H1 (cell line): ENCODE measurements around the gene LMAN1L. TPM values are rescaled to one million over a fixed set of nuclear protein-coding genes. Genes with fewer than 3 reads are reported as not detected.

ENCODE experiments used
- CTCF ChIA-PET: fragments of 300-600 bp; sonication (Branson Sonifier 250); formaldehyde crosslinking; loops from one replicate; lab custom pipeline; 2021; ENCODE audit not compliant: partially characterized antibody; lab: Charles Lee
- POLR2A ChIA-PET: fragments of 300-600 bp; sonication (Branson Sonifier 250); formaldehyde crosslinking; loops from one replicate; lab custom pipeline; 2021; ENCODE audit warnings: inconsistent platforms; ENCODE audit not compliant: partially characterized antibody; lab: Charles Lee
- DNase-seq, 2 experiments: peaks; one replicate each; pipeline versions ENCODE4 v3.0.0 to v3.0.0-alpha.2; 2010 to 2022; ENCODE audit warnings: low spot score in 2 of 2, low read depth in 1 of 2, mixed read lengths in 1 of 2
- FAIRE-seq: peaks from 2 replicates; lab custom pipeline; 2011; peaks lifted over from hg19 to GRCh38; lab: Jason Lieb, UNC
- H2AFZ ChIP-seq: 2 replicates; pipeline ENCODE4 v1.8.1; 2012; ENCODE audit warnings: low read length, inconsistent platforms
- H2AK5ac ChIP-seq: 2 replicates; pipeline ENCODE4 v1.6.1; 2013; ENCODE audit warnings: low read depth, low read length
- H2BK120ac ChIP-seq: replicated peaks from 2 replicates; pipeline ENCODE3; 2013; ENCODE audit warnings: low read depth, low read length, inconsistent platforms
- H2BK12ac ChIP-seq: 2 replicates; pipeline ENCODE4 v1.6.1; 2013; ENCODE audit warnings: low read depth, low read length
- H2BK15ac ChIP-seq: 2 replicates; pipeline ENCODE4 v1.6.1; 2013; ENCODE audit warnings: low read length
- H2BK20ac ChIP-seq: 2 replicates; pipeline ENCODE4 v1.6.1; 2013; ENCODE audit warnings: low read length
- H2BK5ac ChIP-seq: 2 replicates; pipeline ENCODE4 v1.6.1; 2013; ENCODE audit warnings: low read depth, low read length
- H3K14ac ChIP-seq: 2 replicates; pipeline ENCODE4 v1.6.1; 2013; ENCODE audit warnings: inconsistent platforms; ENCODE audit not compliant: insufficient read length
- H3K18ac ChIP-seq: 2 replicates; pipeline ENCODE4 v1.6.1; 2013; ENCODE audit warnings: low read length; ENCODE audit errors: extremely low read depth
- H3K23ac ChIP-seq: 2 replicates; pipeline ENCODE4 v1.6.1; 2013; ENCODE audit warnings: inconsistent platforms; ENCODE audit not compliant: insufficient read length
- H3K23me2 ChIP-seq: 2 replicates; pipeline ENCODE4 v1.6.1; 2013; ENCODE audit warnings: low read depth, low read length
- H3K27ac ChIP-seq: 2 replicates; pipeline ENCODE4 v1.6.1; 2011; ENCODE audit warnings: low read depth, low read length, inconsistent platforms
- H3K27me3 ChIP-seq, 4 experiments: replicated peaks in 1 of 4; 1 replicate in 1 of 4; 2 replicates in 3 of 4; pipeline versions ENCODE4 v1.6.1 to v1.8.1; 2011 to 2013; ENCODE audit warnings: low read length in 3 of 4, mild to moderate bottlenecking in 3 of 4, inconsistent platforms in 2 of 4, mixed read lengths in 2 of 4, moderate library complexity in 1 of 4; ENCODE audit not compliant: control insufficient read depth in 3 of 4, insufficient read depth in 3 of 4; ENCODE audit errors: extremely low read depth in 1 of 4
- H3K36me3 ChIP-seq, 4 experiments: 2 replicates each; pipeline versions ENCODE4 v1.6.1 to v1.8.1; 2011 to 2013; ENCODE audit warnings: mild to moderate bottlenecking in 4 of 4, low read length in 3 of 4, moderate library complexity in 2 of 4, control low read depth in 1 of 4, inconsistent platforms in 1 of 4; ENCODE audit not compliant: insufficient read depth in 4 of 4, control insufficient read depth in 2 of 4
- H3K4ac ChIP-seq: replicated peaks from 2 replicates; pipeline ENCODE3; 2013; ENCODE audit warnings: low read length, low read depth, mixed read lengths, inconsistent platforms; ENCODE audit not compliant: insufficient read length
- H3K4me1 ChIP-seq, 4 experiments: replicated peaks in 1 of 4; 1 replicate in 1 of 4; 2 replicates in 3 of 4; pipeline versions ENCODE4 v1.6.1 to v1.8.1; 2011 to 2013; ENCODE audit warnings: low read length in 3 of 4, inconsistent platforms in 2 of 4, mixed read lengths in 1 of 4; ENCODE audit not compliant: insufficient read depth in 4 of 4, control insufficient read depth in 3 of 4
- H3K4me2 ChIP-seq, 2 experiments: 2 replicates each; pipeline versions ENCODE4 v1.6.1 to v1.8.1; 2011 to 2013; ENCODE audit warnings: low read depth in 2 of 2, low read length in 2 of 2, control low read depth in 1 of 2, inconsistent platforms in 1 of 2, mild to moderate bottlenecking in 1 of 2; ENCODE audit not compliant: insufficient read depth in 1 of 2
- H3K4me3 ChIP-seq, 4 experiments: fragments of 200-600, 300-600 bp in 1 of 4; sonication (generic), shearing (Covaris generic), sonication (Bioruptor Twin) in 1 of 4; 2 replicates each; pipeline versions ENCODE4 v1.5.1 to v1.8.1; 2011 to 2016; ENCODE audit warnings: low read length in 4 of 4, low read depth in 3 of 4, control low read depth in 2 of 4, inconsistent platforms in 2 of 4, mild to moderate bottlenecking in 2 of 4, mixed read lengths in 1 of 4, moderate library complexity in 1 of 4; ENCODE audit not compliant: insufficient read depth in 2 of 4; ENCODE audit errors: extremely low read depth in 1 of 4
- H3K56ac ChIP-seq: replicated peaks from 2 replicates; pipeline ENCODE3; 2013; ENCODE audit warnings: low read depth, mild to moderate bottlenecking, mixed read lengths, low read length, inconsistent platforms; ENCODE audit not compliant: insufficient read length
- H3K79me1 ChIP-seq: 2 replicates; pipeline ENCODE4 v1.6.1; 2013; ENCODE audit warnings: low read depth, low read length, control low read depth
- H3K79me2 ChIP-seq, 2 experiments: 2 replicates each; pipeline versions ENCODE4 v1.6.1 to v1.8.1; 2012 to 2013; ENCODE audit warnings: low read length in 2 of 2, mild to moderate bottlenecking in 2 of 2, inconsistent platforms in 1 of 2; ENCODE audit not compliant: insufficient read depth in 2 of 2, control insufficient read depth in 1 of 2
- H3K9ac ChIP-seq, 4 experiments: replicated peaks in 1 of 4; 1 replicate in 1 of 4; 2 replicates in 3 of 4; pipeline versions ENCODE4 v1.6.1 to v1.8.1; 2011 to 2013; ENCODE audit warnings: low read depth in 3 of 4, low read length in 3 of 4, control low read depth in 2 of 4, mild to moderate bottlenecking in 2 of 4, moderate library complexity in 2 of 4, inconsistent platforms in 1 of 4; ENCODE audit errors: extremely low read depth in 1 of 4
- H3K9me3 ChIP-seq, 2 experiments: 2 replicates each; pipeline versions ENCODE4 v1.6.1 to v1.8.1; 2012 to 2013; ENCODE audit warnings: mild to moderate bottlenecking in 2 of 2, moderate library complexity in 2 of 2, control low read depth in 1 of 2, inconsistent platforms in 1 of 2, low read depth in 1 of 2, low read length in 1 of 2, mixed read lengths in 1 of 2; ENCODE audit not compliant: insufficient read depth in 2 of 2
- H4K20me1 ChIP-seq, 2 experiments: replicated peaks in 1 of 2; 2 replicates each; pipeline versions ENCODE3 to v1.8.1; 2011 to 2013; ENCODE audit warnings: inconsistent platforms in 2 of 2, low read length in 2 of 2, mild to moderate bottlenecking in 1 of 2; ENCODE audit not compliant: insufficient read depth in 2 of 2, control insufficient read depth in 1 of 2
- H4K5ac ChIP-seq: 2 replicates; pipeline ENCODE4 v1.6.1; 2013; ENCODE audit warnings: low read length, low read depth, mixed read lengths, inconsistent platforms; ENCODE audit not compliant: insufficient read length
- H4K8ac ChIP-seq: 2 replicates; pipeline ENCODE4 v1.8.0; 2013; ENCODE audit warnings: mild to moderate bottlenecking, moderate library complexity, low read length, inconsistent platforms; ENCODE audit not compliant: insufficient read depth; ENCODE audit errors: extremely low read depth
- H4K91ac ChIP-seq: replicated peaks from 2 replicates; pipeline ENCODE3; 2013; ENCODE audit warnings: low read length, mixed read lengths, inconsistent platforms; ENCODE audit not compliant: insufficient read length
- CREB1 ChIP-seq: IDR thresholded peaks from 2 replicates; pipeline ENCODE4 v1.6.1; 2012; ENCODE audit warnings: inconsistent platforms
- CTBP2 ChIP-seq: IDR thresholded peaks from 2 replicates; pipeline ENCODE4 v1.7.0; 2011; ENCODE audit warnings: borderline replicate concordance, mild to moderate bottlenecking, moderate library complexity, mixed read lengths, low read length; ENCODE audit not compliant: insufficient read depth, insufficient read length
- EP300 ChIP-seq, 2 experiments: IDR thresholded peaks; 1 replicate in 1 of 2; 2 replicates in 1 of 2; pipeline ENCODE4 v1.6.1; 2011 to 2012; ENCODE audit warnings: low read depth in 2 of 2, low read length in 2 of 2, mild to moderate bottlenecking in 2 of 2, borderline replicate concordance in 1 of 2, inconsistent platforms in 1 of 2, moderate library complexity in 1 of 2
- POLR2AphosphoS5 ChIP-seq: IDR thresholded peaks from 2 replicates; pipeline ENCODE4 v1.6.1; 2011; ENCODE audit warnings: low read depth, low read length
- RAD21 ChIP-seq, 2 experiments: IDR thresholded peaks in 1 of 2; conservative IDR thresholded peaks in 1 of 2; 2 replicates each; pipeline ENCODE4 v1.6.1; 2011; ENCODE audit warnings: low read depth in 2 of 2, low read length in 2 of 2, improper control_type of control experiment in 1 of 2, inconsistent platforms in 1 of 2, mild to moderate bottlenecking in 1 of 2, moderate library complexity in 1 of 2
- RNF2 ChIP-seq: fragments of 200-900, 300-1000 bp; sonication (generic); IDR thresholded peaks from 2 replicates; pipeline ENCODE4 v1.7.1; 2016; ENCODE audit warnings: borderline replicate concordance, low read depth, mild to moderate bottlenecking, antibody characterized with exemption, low read length; ENCODE audit not compliant: poor library complexity, severe bottlenecking; ENCODE audit errors: missing control alignments
- SP1 ChIP-seq: IDR thresholded peaks from 2 replicates; pipeline ENCODE4 v1.6.1; 2011; ENCODE audit warnings: low read depth, low read length
- ZNF274 ChIP-seq: IDR thresholded peaks from 2 replicates; pipeline ENCODE4 v1.7.0; 2012; ENCODE audit warnings: low read length, borderline replicate concordance; ENCODE audit errors: extremely low read depth
- WGBS, 2 experiments: shearing (Covaris generic) in 1 of 2; methylation state at CpG; one replicate each; pipeline versions ENCODE4 v1.1.6 to v1.1.7; 2013 to 2015; ENCODE audit warnings: low lambda C conversion rate in 2 of 2, mixed read lengths in 2 of 2, inconsistent platforms in 1 of 2, low coverage in 1 of 2, missing lambda C conversion rate in 1 of 2; ENCODE audit not compliant: insufficient replicate concordance in 2 of 2, insufficient coverage in 1 of 2, insufficient read length in 1 of 2; ENCODE audit errors: extremely low coverage in 1 of 2, missing lambda C conversion rate in 1 of 2; 5-methylcytosine and 5-hydroxymethylcytosine counted together
- polyA plus RNA-seq, 7 experiments: library from polyadenylated mRNA; depleted of rRNA in 3 of 7; stranded (reverse) in 5 of 7; unstranded in 2 of 7; fragments of >200 nt in 5 of 7; fragments of 200-250 nt in 2 of 7; gene quantifications; 1 replicate in 5 of 7; 2 replicates in 1 of 7; 4 replicates in 1 of 7; pipeline versions ENCODE4 v1.2.1 to v1.2.3, GENCODE V29; 2011 to 2013; ENCODE audit warnings: missing spikeins in 2 of 7, mixed read lengths in 2 of 7
- total RNA-seq: library from RNA; stranded (reverse); fragmentation: NEBNext Ultra II Directional; extraction: Animal tissue kit (Norgen Biotek cat#: 25700); gene quantifications from 2 replicates; pipeline ENCODE4 v1.2.1, GENCODE V29; 2021
- TF ChIP-seq, protein P1 (sequence below): IDR thresholded peaks from 2 replicates; pipeline ENCODE4 v1.6.1; 2012; ENCODE audit warnings: inconsistent platforms
- TF ChIP-seq, protein P2 (sequence below): IDR thresholded peaks from 2 replicates; pipeline ENCODE4 v1.6.1; 2012; ENCODE audit warnings: inconsistent platforms

The LMAN1L gene
- total and polyA plus RNA-seq, 2 of the 8 experiments (the other 6 are each of a cell fraction or from before 2014, with no cell fraction given) = not detected

DNA sequence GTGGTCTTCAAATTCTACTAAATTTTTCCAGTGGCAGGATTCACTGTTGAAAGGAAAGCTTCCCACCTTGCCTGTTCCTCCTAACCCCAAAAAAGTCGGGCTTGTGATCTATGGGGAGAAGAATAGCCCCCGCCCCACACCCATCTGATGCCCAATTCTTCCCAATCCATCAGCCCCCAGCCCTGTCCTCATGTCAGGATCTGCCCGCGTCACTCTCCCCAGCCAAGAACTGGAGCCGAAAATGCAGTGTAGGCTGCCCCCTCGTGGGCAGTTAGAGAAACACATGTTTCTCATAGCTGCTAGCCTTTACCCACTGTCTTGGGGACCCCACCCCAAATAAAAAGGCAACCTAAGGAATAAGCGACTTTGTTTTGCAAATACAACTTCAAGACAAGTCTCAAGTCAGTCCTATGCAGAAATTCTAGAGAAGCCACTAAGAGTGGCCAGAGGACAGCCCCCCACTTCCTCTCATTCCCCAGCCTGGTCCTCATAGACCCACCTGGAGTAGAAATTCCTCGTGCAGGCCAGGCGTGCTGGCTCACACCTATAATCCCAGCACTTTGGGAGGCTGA, 43.8 kb upstream of the LMAN1L start:
- Histone ChIP-seq H3K9me3 (no peaks in the 10 kb centered on the region), H3K36me3 (no peaks in the 10 kb centered on the region), H3K4me2 (peak overlapping the region in 1 of 2 experiments; percentile 58; a peak in 3 of 4 replicates), H3K23ac (no peak overlapping the region), H4K91ac (no peak overlapping the region), H3K79me2 (no peaks in the 10 kb centered on the region), H2BK15ac (no peak overlapping the region), H2BK5ac (no peak overlapping the region), H3K14ac (no peak overlapping the region), H4K8ac (no peak overlapping the region), H4K5ac (no peak overlapping the region), H3K18ac (no peak overlapping the region), H2AFZ (peak overlapping the region; percentile 87; the same call in 1 of the 2 replicates), H3K4ac (no peak overlapping the region), H3K79me1 (no peaks in the 10 kb centered on the region), H2BK12ac (no peak overlapping the region), H2BK120ac (no peak overlapping the region), H4K20me1 (peaks cover 0 to 2% of the 10 kb centered on the region in 2 experiments), H3K23me2 (no peaks in the 10 kb centered on the region), H3K27me3 (no peaks in the 10 kb centered on the region), H2AK5ac (no peak overlapping the region), H3K4me1 (peaks cover 0 to 10% (median 0%) of the 10 kb centered on the region in 4 experiments; a peak in 4 of 7 replicates), H2BK20ac (no peak overlapping the region), H3K4me3 (peak overlapping the region in 1 of 4 experiments; percentile 40; a peak in 1 of 8 replicates), H3K9ac (no peak overlapping the region), H3K56ac (no peak overlapping the region), H3K27ac (no peak overlapping the region)
- DNase-seq (peak in 1 of 2 experiments; percentile 82), FAIRE-seq (peak; percentile 95)
- WGBS, 2 experiments = 23% methylated on average over 9 of the region's 9 CpGs; no CpG with 5 or more reads in 1 of the 2 experiments
- CTCF ChIA-PET = interaction anchor here (0.8 to 53.7 kb wide), 51 partner anchors 10 to 485 kb away, joined by 3 to 1439 read pairs (median 5); partner anchors contain the start of genes CLK3, CPLX3, CSK and CYP11A1
- POLR2A ChIA-PET = interaction anchor here (0.7 to 6.0 kb wide), 15 partner anchors 9 to 146 kb away, joined by 3 to 82 read pairs (median 4); no protein-coding TSS in a partner anchor
- TF ChIP-seq RAD21 (IDR thresholded peaks at IDR 0.05 in 1 of 2, conservative IDR thresholded peaks at IDR 0.05 in 1 of 2; ENCODE audit: low read depth in 2 of 2, low read length in 2 of 2) = peak; percentile 88 to 93
- no peak for TF ChIP-seq EP300 (IDR thresholded peaks at IDR 0.05; ENCODE audit: borderline replicate concordance in 1 of 2, low read depth in 2 of 2, low read length in 2 of 2)
- no peak for TF ChIP-seq POLR2AphosphoS5
- TF ChIP-seq CREB1 = peak; percentile 79
- no peak for TF ChIP-seq ZNF274
- TF ChIP-seq, protein P1, sequence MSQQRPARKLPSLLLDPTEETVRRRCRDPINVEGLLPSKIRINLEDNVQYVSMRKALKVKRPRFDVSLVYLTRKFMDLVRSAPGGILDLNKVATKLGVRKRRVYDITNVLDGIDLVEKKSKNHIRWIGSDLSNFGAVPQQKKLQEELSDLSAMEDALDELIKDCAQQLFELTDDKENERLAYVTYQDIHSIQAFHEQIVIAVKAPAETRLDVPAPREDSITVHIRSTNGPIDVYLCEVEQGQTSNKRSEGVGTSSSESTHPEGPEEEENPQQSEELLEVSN = no peak
- TF ChIP-seq, protein P2, sequence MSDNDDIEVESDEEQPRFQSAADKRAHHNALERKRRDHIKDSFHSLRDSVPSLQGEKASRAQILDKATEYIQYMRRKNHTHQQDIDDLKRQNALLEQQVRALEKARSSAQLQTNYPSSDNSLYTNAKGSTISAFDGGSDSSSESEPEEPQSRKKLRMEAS = peak; percentile 47; the same call in 1 of the 2 replicates
- TF ChIP-seq RNF2 = no peak
- TF ChIP-seq SP1 = no peak
- TF ChIP-seq CTBP2 = no peak
